Activated CD4-positive, alpha-beta T cell treated with anti-CD3 and anti-CD28 coated beads, Interleukin-2, amount 50 U/mL, for 24 hours (primary cell): ENCODE measurements around the gene PBX2.
"Not testable (repeated sequence)": the region's sequence is repeated elsewhere in the genome, so short reads cannot be mapped to it uniquely, and the experiment has no call there.

Source experiments
- DNase-seq, 2 donors: peaks; one replicate each; pipeline ENCODE4 v3.0.0-alpha.2; 2020; ENCODE audit warnings: low read depth in 1 of 2, low spot score in 1 of 2

Gene PBX2

DNA sequence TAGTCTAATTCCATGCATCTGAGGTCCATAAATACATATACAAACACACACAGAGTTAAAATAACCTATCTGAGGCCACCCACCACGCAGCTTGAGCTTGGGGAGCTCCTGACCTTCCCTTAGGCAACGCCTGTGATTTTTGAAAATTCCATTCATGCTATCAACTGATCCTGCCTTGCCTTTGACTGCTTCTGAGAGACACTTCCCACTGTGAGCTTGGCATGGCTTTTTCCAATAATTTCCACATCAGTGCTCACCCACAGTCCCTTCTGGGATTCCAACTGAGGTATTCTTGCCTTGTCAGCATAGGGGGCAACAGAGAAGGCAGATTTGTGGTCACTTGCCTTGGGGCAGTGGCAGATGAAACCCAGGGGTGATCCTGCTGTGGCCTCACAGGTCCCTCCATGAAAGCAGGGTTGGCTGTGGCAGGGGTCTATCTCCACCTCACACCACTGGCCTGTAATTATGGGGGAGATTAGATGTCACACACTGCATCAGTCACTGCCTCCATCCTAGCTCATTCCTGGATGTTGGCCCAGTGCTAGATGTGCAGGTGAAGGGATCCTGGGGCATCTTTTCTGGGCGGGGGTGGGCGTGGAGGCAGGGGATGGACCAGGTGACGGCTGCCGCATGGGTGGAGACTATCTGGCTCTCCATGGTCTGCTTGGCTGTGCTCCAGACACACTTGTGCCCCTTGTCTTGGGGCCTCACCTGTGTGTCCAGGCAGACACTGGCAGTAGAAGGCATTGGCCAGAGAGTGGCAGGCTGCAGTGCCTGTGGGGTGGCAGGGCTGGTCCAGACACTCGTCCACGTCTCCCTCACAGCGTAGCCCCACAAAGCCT, 13.6 kb upstream of the PBX2 start:
- no peak for DNase-seq

DNA sequence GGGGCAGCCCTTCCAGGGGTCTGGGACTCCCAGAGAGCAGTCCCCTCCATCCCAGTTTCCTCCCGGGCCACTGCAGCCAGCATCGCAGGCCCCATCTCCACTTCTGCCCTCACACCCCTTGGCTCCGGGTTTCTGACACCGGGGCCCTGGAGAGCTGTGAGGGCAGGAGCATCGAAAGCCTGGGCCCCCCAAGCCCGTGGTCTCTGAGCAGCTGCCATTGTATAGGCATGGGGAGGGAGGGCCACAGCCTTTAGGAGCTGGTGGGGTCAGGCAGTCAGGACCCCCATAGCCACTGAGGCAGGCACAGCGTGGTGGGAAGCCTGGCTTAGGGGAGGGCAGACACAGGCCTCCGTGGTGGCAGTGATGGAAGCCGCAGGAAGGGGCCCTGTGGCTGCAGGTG, 12.2 kb upstream of the PBX2 start:
- DNase-seq, result no peak

DNA sequence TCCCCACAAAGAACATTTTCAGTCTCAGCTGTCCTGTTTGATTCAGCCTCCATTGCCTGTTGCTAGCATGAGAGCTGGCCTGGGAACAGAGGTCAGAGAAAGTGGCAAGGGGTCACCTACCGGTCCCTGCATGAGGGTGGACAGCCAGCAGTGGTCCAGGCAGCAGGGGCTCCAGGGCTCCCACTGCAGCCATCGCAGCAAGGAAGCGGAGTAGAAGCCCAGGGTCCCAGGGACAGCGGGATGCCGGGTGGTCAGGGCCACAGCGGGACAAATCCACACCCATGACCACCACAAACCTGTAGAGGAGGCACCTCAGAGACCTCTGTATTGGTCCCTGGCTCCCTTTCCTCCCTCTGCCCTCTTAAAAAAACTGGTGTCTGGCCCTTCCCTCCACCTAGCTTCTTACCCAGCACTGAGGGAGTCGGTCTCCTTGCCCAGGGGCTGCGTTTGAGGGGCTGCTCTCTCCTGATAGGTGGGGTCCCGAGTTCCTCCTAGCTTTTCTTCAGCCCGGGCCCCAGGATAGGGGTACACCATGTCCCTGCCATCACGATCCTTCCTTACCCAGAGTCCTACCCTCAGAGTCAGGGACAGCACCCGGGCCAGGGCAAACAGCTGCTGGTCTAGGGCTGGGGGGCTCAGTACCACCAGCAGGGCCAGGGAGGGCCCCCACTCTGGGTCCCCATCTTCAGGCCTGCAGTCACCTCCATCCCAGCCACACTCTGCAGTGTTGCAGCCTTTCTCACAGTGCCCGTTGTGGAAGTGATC, 10.9 kb upstream of the PBX2 start:
- DNase-seq, result no peak

DNA sequence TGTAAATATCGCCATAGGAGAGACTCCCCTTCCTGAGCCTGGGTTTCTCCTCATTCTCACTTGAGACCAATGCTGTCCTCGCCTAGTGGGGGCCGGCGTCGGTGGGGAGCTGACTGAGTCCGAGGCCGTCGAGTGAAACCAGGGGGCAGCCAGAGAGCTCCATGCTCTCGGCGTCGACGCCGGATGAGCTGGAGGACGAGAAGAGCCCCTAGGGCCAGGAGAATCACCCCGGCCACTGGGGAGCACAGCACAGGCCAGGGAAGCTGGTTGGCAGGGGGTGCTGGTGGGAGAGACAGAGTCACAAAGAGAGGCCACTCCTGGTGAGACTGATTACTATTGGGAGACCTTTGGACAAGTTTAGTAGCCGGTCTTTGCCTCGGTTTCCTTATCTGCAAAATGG, 8.9 kb upstream of the PBX2 start:
- DNase-seq, result no peak

DNA sequence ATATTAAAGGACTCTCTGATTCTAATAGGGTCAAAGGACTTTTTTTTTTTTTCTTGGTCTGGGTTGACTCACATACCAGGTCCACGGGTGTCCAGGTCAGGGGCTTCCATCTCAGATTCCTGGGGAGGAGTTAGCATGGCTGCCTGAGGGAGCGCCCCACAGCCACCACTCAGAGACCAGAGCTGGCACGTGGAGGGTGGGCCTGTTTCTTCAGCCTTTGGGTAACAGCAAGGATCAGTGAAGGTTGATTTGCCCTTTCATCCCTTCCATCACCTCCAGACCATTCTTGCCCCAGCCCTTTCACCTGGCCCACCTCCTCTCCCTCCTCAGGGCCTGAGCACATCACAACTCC, 8.3 kb upstream of the PBX2 start:
- DNase-seq, result no peak

DNA sequence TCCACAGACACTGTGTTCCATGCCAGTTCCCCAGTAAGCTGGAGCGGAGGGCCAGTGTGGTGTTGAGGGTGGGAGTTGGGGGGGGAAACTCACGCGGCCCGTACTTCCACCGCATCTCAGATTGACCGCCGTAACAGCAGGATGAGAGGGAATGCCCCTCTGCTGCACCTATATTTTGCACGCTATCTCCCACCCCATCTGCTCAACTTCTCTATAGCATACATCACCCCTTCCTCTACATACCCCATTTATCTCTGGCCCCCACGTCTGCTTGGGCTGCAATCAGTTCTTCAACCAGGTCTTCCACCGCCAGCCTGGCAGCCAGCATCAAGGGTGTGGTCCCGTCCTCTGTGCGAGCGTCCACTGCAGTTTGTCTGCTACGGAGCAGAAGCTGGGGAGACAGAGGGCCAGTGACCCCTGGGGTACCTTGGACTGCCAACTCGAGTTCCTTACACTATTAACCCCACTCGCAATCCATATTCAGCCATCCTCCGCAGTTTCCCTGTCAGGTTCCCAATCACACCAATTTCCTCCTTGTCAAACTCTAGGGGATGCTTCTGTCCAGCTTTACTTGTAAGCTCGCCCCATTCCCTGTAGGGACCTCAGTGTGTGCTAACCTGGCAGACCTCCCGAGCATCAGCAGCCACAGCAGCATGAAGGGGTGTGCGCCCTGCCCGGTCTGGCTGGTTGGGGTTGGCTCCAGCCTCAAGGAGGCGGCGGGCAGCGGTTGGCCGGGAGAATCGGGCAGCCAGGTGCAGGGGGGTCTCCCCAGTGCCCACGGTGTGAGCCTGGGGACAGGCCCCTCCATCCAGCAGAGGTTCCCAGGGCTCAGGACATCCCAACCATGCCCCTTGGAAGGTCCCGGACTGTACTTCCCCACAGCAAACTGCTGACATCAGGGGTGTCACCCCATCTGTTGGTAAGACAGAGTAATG, 6.9 kb upstream of the PBX2 start:
- no peak for DNase-seq

DNA sequence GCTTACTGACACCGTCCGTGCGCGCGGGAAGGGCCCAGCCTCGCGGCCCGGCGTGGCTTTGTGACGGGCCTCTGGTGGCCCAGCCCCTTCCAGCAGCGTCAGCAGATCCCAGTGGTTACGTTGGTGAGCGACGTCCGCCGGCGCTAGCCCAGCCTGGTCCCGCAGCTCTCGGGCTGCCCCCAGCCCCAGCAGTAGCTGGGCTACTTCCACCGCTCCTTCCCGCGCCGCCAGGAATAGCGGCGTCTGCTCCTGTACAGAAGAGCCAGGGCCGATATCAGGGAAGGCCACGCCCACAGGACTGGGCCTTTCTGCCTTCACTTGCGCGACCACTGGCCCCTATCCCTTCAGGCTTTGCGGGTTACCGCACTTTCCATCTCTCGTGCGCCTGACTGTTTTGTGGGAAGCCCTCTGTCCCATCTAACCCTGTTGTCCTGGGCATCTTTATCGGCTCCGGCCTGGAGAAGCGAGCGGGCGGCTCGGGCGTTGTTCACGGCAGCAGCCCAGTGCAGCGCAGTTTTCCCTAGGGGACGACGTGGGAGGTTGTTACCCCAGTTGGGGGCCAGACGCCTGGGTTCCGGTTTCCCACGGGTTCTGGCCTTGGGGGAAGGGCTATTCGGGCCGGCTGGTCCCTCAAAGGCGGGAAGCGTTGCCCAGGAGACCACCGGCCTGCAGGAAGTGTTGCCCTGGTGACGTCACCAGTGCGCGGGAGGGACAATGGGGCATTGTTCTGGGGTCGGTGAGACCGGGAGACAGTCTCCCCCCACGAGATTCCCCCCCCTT, 6.1 kb upstream of the PBX2 start:
- no peak for DNase-seq

DNA sequence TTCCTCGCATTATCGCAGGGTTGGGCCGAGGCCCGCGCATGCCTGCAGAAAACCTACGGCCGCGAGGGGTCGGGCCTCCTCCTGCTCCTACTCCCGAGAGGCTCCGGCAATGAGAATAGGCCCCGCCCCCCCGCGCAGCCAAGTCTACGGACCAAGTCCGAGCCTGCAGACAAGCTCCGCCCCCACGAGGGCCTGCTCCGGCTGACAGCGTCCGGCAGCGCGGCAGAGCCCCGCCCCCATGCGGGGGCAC, 5.6 kb upstream of the PBX2 start:
- DNase-seq, result peak; percentile 99 to 100

DNA sequence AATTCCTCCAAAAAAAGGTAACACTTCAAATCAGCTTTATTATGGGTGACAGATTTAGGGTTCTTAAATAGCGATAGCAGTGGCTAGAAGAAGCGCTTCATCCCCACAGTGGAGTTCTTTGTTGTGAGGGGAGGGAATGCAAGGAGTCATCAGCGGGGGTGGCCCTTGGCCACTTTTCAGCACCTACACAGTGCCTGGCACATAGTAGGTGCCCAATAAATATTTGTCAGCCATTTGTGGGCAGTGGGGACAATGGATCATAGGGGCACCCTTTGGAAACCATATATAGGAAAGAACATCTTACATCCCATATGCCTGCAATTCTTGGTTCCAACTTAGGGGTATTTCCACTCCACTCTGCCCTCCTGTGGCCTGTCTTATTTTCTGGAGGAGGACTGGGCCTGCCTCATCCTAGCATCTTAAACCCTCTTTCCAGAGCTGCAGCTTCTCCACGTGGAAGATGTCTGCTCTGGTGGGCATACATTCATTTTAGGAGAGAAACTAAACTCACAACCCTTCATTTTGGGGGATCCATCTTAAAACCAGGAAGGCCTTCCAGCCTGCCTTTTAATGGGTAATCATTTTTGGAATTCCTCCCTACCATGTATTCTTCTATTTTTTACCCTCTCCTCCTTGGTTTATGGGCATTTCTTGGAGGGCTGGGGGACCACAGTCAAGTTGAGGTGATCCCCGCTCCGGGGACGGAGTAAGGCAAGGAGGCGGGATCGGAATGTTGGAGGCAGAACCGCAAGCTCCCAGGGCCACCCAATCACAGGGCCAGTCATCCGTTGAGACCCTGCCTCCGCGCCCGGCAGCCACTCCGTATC, 5.0 kb upstream of the PBX2 start:
- no peak for DNase-seq

DNA sequence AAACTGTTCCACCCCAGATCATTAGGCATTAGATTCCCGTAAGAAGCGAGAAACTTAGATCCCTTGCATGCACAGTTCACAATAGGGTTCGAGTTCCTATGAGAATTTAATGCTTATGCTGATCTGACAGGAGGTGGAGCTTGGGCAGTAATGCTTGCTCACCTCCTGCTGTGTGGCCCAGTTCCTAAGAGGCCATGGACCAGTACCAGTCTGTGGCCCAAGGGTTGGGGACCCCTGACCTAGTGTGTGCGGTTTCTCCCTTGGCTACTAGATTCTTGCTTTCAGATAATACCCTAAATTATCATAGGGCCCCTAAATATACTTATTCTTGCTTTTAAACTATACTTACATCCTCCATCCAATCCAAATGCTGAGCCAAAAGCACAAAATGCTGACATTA, 4.4 kb upstream of the PBX2 start:
- no peak for DNase-seq

DNA sequence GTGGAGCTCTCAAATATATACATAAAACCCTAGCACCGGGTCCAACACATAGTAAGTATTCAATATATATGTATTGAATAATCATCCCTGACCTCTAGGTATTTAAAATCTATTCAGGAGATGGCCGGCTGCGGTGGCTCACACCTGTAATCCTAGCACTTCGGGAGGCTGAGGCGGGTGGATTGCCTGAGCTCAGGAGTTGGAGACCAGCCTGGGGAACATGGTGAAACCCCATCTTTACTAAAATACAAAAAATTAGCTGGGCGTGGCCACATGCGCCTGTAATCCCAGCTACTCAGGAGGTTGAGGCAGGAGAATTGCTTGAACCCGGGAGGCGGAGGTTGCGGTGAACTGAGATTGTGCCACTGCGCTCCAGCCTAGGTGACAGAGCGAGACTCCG, 3.1 kb upstream of the PBX2 start:
- DNase-seq, result not testable (repeated sequence)

DNA sequence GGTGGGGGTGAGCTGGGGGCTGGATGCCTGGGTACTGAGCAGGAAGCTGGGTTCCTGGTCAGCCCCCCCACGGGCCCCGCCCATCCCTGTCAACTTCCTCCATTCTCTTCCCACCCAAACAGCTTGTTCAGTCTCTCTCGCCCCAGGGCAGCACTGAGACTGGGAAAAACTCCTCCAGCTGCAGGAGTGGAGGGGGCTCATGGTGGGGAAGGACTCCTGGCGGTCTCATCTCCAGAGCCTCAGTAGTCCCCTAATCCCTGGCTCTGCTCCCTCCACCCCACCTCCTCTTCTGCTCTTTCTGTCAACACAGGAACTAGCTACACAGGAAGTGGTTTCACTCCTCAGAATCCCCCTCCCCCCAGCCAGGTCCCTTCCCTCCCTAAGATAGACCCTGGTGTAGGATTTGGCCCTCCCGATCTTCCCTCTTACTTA, 2.6 kb upstream of the PBX2 start, which contains the start of gene GPSM3:
GPSM3 (minus strand) TSS at position 36 of the 432 bp plus-strand sequence. CDS start 130 bp downstream, outside the sequence.
- DNase-seq, result no peak

DNA sequence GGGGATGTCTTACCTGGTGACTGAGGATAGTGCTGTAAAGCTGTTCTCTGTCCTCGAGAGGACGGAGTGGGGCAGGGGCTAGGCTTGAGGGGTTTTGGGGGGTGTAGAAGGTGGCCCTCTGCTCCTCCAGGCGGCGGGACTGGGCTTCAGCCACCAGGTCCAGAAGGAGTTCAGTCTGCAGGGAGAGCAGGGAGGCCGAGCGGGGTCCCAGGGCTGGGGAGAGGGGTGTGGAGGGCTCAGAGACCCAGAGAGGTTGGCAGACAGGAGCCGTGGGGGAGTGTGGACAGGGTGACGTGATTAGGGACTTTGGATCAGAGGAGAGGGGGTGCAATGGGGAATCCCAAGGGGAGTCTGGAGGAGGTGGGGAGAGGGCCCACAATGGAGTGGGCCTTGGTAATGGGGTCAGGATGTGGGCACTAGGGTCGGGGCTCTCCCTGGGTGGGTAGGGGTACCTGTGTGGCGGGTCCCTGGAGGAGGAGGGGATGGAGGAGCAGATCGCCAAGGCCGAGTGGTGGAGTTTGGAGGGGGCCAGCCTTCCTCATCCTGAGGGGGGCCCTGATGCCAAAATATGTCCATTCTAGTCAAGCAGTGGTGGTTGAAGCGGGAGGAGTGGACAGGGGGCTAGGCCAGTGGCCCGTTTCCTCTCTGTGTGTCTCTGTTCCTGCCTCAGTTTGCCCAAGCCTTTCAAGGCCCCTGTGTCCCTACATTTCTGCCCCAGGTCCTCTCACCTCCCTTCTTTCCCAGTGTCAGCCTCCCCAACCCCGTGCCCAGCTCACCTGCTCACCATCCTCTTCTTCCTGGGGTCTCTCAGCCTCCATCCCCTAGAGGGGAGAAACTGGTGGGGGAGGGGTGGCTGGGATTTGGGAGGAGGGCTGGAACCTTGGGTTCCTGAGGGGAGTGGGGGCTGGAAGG, 1.9 kb upstream of the PBX2 start:
- DNase-seq, result no peak

DNA sequence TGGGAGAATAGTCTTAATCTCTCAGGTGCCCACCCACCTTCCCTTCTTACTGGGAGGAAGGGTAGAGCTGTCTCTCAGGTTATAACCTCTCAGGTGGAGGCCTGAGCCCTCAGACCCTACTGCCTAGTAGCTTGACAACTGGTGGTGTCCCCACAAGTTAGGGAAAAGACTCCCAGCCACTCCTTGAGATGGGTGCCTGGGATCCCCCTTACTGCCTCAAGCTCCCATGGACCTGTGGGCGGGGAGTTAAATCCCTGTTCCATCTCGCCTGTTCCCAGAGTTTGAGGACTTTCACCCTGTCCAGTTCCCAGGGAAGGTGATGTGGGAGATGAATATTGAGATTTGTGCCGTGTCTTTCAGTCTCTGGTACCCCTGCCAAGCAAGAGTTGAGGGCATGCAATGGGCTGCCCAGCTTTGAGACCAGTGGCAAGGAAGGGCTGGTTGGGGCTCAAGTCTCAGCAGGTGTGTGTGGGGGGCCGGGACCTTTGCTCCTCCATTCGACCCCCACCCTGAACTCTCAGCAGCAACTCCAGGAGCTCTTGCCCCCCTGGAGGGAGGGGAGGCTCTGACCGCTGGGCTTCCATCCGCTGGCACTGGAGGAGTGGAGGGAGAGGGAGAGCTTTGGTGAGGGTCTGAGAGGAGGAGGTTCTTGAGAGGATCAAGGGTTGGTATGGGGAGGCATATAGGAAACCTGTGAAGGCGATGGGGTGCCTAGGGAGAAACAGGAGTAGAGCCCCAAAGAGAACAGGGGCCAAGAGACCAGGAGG, 1.1 kb upstream of the PBX2 start:
- DNase-seq, result no peak

DNA sequence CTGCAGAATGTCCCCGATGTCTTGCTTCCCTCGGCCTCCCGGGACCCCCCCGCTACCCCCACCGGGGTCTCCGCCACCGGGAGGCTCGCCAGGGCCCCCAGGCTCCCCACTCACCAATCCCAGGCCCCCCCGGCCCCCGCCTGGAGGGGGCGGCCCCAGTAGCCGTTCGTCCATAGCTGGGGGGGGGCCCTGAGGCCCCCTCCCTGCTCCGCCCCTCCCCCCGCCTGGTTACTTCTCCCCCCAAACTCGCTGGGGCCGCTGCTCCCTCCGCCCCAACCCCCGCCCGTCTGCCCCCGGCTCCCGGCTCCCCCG, 304 bp downstream of the PBX2 start:
- DNase-seq, result no peak

DNA sequence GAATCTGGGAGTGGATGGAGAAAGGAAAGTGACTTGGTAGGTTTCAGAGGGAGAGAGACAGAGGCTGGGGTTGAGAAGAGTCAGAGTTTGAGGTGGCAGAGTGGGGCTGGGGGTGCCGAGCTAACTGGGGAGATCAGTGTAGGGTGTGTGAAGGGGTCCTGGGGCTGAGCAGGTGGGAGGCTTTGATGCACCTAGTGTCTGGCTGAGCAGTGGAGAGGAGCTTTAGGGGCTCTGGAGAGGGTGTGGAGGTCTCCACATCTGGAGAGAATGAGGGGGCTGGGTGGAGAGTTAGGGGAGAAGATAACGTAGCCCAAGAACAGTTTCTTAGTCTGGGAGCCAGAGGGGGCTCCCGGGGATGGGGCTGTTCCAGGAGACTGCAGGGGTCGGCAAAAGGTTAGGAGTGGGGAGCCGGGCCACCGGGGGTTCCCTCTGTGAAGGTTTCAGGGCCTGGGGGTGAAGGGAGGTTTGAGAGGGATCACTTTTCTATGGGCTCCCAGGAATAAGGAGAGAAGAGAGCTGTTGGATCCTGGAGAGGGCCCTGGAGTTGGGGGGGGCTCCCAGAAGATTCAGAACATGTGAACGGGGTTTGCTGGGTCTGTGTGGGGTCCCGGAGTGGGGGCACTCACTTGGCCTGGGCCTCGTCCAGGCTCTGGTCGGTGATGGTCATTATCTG, 797 bp downstream of the PBX2 start:
- DNase-seq, result no peak

DNA sequence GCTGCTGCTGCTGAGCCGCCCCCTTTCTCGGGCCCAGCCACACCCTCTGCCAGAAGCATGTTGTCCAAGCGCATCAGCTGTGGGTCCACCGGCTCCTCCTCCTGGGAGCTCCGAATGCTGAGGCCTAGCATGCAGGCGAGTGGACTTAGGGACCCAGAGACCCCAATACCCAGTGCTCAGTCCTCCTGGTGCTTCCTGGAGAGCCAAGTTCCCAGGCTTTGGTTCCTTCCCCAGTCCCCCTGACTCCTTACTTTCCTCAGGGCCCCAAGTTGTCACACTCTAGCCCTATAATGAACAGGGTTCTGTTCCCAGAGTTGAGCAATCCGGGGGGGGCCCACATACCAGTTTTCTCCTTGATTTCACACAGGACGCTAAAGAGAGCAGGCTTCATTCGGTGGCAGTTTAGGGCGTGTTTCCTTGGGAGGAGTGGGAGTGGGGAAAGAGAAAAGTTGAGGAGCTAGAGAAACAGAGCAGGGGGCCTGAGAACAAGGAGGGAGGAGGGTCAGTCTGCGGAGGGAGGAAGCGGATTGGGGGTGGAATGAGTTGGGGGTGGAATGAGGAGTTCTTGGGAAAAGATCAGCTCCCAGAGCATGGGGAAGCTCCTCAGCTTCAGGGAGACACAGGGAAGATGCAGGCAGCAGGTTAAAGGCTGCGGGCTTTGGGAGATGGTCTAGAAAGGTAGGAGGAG, 1.5 kb downstream of the PBX2 start:
- no peak for DNase-seq
